SIG-M5 (cell line): ENCODE measurements around the gene SHMT2.
"Not testable (repeated sequence)": the region's sequence is repeated elsewhere in the genome, so short reads cannot be mapped to it uniquely, and the experiment has no call there.

ENCODE experiments used
- DNase-seq: peaks from one replicate; lab custom pipeline; 2025; lab: John Stamatoyannopoulos, UW

SHMT2 gene

GRCh38 chr12:57266681-57267080 is 37.2 kb downstream of the SHMT2 start:
- no peak for DNase-seq

GRCh38 chr12:57268264-57268663 is 38.8 kb downstream of the SHMT2 start:
- no peak for DNase-seq

GRCh38 chr12:57270966-57271470 is 41.5 kb downstream of the SHMT2 start:
- DNase-seq, result no peak

GRCh38 chr12:57272337-57273151 is 43.0 kb downstream of the SHMT2 start:
- no peak for DNase-seq

- DNase-seq, result no peak
Observed at GRCh38 chr12:57273516-57273915, 44.0 kb downstream of the SHMT2 start.

GRCh38 chr12:57276233-57276632 is 46.7 kb downstream of the SHMT2 start:
- DNase-seq, result not testable (repeated sequence)

- no peak for DNase-seq
Observed at GRCh38 chr12:57276935-57277563, 47.5 kb downstream of the SHMT2 start.

- DNase-seq, result no peak
Observed at GRCh38 chr12:57278465-57279381, 49.2 kb downstream of the SHMT2 start.

GRCh38 chr12:57280211-57281062 is 50.9 kb downstream of the SHMT2 start:
- peak; percentile 61 for DNase-seq

- not testable (repeated sequence) for DNase-seq
Observed at GRCh38 chr12:57282073-57282472, 52.6 kb downstream of the SHMT2 start.
